Measurements from ENCODE around the gene SLC35G2. TPM values are rescaled to one million over a fixed set of nuclear protein-coding genes. Genes with fewer than 3 reads are reported as not detected.
A peak's percentile ranks its signal among the peaks of the same experiment; 100 is the strongest.

Gene SLC35G2
- total and polyA plus RNA-seq, 2 donors (not counting 3 experiments of a cell fraction or from before 2014, with no cell fraction given) = 19.4 to 23.9 TPM

GRCh38 chr3:136817448-136817847, 1.5 kb upstream of the SLC35G2 start:
- Histone ChIP-seq H3K9me3 (replicated peaks; ENCODE audit: control insufficient read depth, insufficient read depth, low read length) (no peaks in the 10 kb centered on the region), H4K20me1 (replicated peaks; ENCODE audit: control insufficient read depth, extremely low read depth, insufficient read depth, low read length) (no peaks in the 10 kb centered on the region), H3K4me3 (replicated peaks in 1 of 3; ENCODE audit: insufficient read depth in 1 of 3, low read depth in 1 of 3, low read length in 3 of 3) (no peak overlapping the region), H3K79me2 (ENCODE audit: control insufficient read depth, insufficient read depth, low read length) (peaks cover 28% of the 10 kb centered on the region), H3K27me3 (ENCODE audit: control insufficient read depth in 2 of 2, insufficient read depth in 2 of 2, low read length in 2 of 2) (no peaks in the 10 kb centered on the region), H3K4me1 (ENCODE audit: control insufficient read depth, extremely low read depth, insufficient read depth, low read length) (peaks cover 16% of the 10 kb centered on the region), H3K4me2 (ENCODE audit: insufficient read depth, low read length) (no peak overlapping the region), H3K36me3 (ENCODE audit: control insufficient read depth in 2 of 2, extremely low read depth in 1 of 2, insufficient read depth in 2 of 2, low read length in 2 of 2) (no peaks in the 10 kb centered on the region), H3K9ac (replicated peaks; ENCODE audit: extremely low read depth, insufficient read depth, low read length) (no peak overlapping the region), H3K9me1 (replicated peaks; ENCODE audit: control insufficient read depth, extremely low read depth, insufficient read depth, low read length) (no peaks in the 10 kb centered on the region), H2AFZ (ENCODE audit: low read depth, low read length) (no peak overlapping the region), H3K27ac (ENCODE audit: insufficient read depth, low read depth, low read length) (peak overlapping the region; percentile 97)
- ChIA-PET POLR2A (no interaction called here), CTCF (interaction anchor here (1.4 to 3.2 kb wide), 2 partner anchors 65 to 196 kb away, joined by 5 to 17 read pairs; partner anchors contain the start of gene STAG1)
- no peak for TF ChIP-seq CTCF (IDR thresholded peaks at IDR 0.05; ENCODE audit: extremely low read depth in 1 of 2, insufficient read depth in 1 of 2, low read depth in 1 of 2, low read length in 2 of 2)
- no peak for TF ChIP-seq FOS (IDR thresholded peaks at IDR 0.05; ENCODE audit: borderline replicate concordance, insufficient read depth, low read length)
- TF ChIP-seq JUN (IDR thresholded peaks at IDR 0.05; ENCODE audit: borderline replicate concordance, insufficient read depth, insufficient read length, low read depth) = no peak
- no peak for TF ChIP-seq POLR2A (IDR thresholded peaks at IDR 0.05; ENCODE audit: low read depth, low read length)
- no peak for TF ChIP-seq POLR2AphosphoS5 (IDR thresholded peaks at IDR 0.05; ENCODE audit: insufficient read depth, low read depth, low read length)
- TF ChIP-seq MYC (IDR thresholded peaks at IDR 0.05; ENCODE audit: low read depth, low read length) = no peak
- DNase-seq (ENCODE audit: low read depth, low spot score) (no peak), FAIRE-seq (no peak)
- BruUV-seq (replicated peaks) = no TSS peak
- intact Hi-C loops (cut with micrococcal nuclease) = loop anchor here (5.0 kb wide), 1 partner anchor 740 kb away; no protein-coding TSS in a partner anchor
- dilution Hi-C loops (cut with MboI; ENCODE audit: extremely low pct_ligation_motif_present, low sequenced_read_pairs) = no loop called here

All from endothelial cell of umbilical vein (primary cell).